ENCODE data around the gene SRC. TPM values are rescaled to one million over a fixed set of nuclear protein-coding genes. Genes with fewer than 3 reads are reported as not detected.
A peak's percentile ranks its signal among the peaks of the same experiment; 100 is the strongest.
"Not testable (repeated sequence)": the region's sequence is repeated elsewhere in the genome, so short reads cannot be mapped to it uniquely, and the experiment has no call there.

Gene SRC
- total RNA-seq, 1 donor from 2014 or later = 48.6 TPM

- Histone ChIP-seq H3K4me1 (peaks cover 38% of the 10 kb centered on the region), H3K9me3 (no peaks in the 10 kb centered on the region), H3K27ac (peak overlapping the region; percentile 78), H3K4me3 (no peak overlapping the region), H3K27me3 (no peaks in the 10 kb centered on the region), H3K36me3 (no peaks in the 10 kb centered on the region)
- TF ChIP-seq POLR2AphosphoS5 (IDR thresholded peaks at IDR 0.05; ENCODE audit: insufficient read depth in 1 of 2, low read depth in 1 of 2) (no peak), POLR2A (IDR thresholded peaks at IDR 0.05) (no peak)
- TF ChIP-seq, protein P1, sequence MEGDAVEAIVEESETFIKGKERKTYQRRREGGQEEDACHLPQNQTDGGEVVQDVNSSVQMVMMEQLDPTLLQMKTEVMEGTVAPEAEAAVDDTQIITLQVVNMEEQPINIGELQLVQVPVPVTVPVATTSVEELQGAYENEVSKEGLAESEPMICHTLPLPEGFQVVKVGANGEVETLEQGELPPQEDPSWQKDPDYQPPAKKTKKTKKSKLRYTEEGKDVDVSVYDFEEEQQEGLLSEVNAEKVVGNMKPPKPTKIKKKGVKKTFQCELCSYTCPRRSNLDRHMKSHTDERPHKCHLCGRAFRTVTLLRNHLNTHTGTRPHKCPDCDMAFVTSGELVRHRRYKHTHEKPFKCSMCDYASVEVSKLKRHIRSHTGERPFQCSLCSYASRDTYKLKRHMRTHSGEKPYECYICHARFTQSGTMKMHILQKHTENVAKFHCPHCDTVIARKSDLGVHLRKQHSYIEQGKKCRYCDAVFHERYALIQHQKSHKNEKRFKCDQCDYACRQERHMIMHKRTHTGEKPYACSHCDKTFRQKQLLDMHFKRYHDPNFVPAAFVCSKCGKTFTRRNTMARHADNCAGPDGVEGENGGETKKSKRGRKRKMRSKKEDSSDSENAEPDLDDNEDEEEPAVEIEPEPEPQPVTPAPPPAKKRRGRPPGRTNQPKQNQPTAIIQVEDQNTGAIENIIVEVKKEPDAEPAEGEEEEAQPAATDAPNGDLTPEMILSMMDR (IDR thresholded peaks at IDR 0.05) = no peak
- no peak for DNase-seq (ENCODE audit: extremely low spot score in 2 of 2)
- intact Hi-C loops (cut with DNase I) = no loop called here
Observed at GRCh38 chr20:37335642-37336368, 10.1 kb upstream of the SRC start.

- intact Hi-C loops (cut with DNase I) = no loop called here
- Histone ChIP-seq H3K36me3 (no peaks in the 10 kb centered on the region), H3K27ac (peak overlapping the region; percentile 78), H3K27me3 (no peaks in the 10 kb centered on the region), H3K9me3 (no peaks in the 10 kb centered on the region), H3K4me3 (peak overlapping the region; percentile 6 to 10), H3K4me1 (peaks cover 35% of the 10 kb centered on the region)
- TF ChIP-seq POLR2AphosphoS5 (IDR thresholded peaks at IDR 0.05; ENCODE audit: insufficient read depth in 1 of 2, low read depth in 1 of 2) = peak in 1 of 2 donors; percentile 12
- TF ChIP-seq, protein P1 (IDR thresholded peaks at IDR 0.05) = no peak
- no peak for TF ChIP-seq POLR2A (IDR thresholded peaks at IDR 0.05)
- DNase-seq (ENCODE audit: extremely low spot score in 2 of 2) = no peak
Observed at GRCh38 chr20:37336369-37337207, 9.4 kb upstream of the SRC start.

GRCh38 chr20:37337208-37337991 is 8.5 kb upstream of the SRC start:
- DNase-seq (ENCODE audit: extremely low spot score in 2 of 2) = no peak
- no peak overlapping the region for H3K4me3 ChIP-seq
- H3K27me3 ChIP-seq = no peaks in the 10 kb centered on the region
- peak overlapping the region; percentile 78 for H3K27ac ChIP-seq
- TF ChIP-seq, protein P1 (IDR thresholded peaks at IDR 0.05) = no peak
- no peak for TF ChIP-seq POLR2A (IDR thresholded peaks at IDR 0.05)
- TF ChIP-seq POLR2AphosphoS5 (IDR thresholded peaks at IDR 0.05; ENCODE audit: insufficient read depth in 1 of 2, low read depth in 1 of 2) = no peak
- no peaks in the 10 kb centered on the region for H3K9me3 ChIP-seq
- no peaks in the 10 kb centered on the region for H3K36me3 ChIP-seq
- peaks cover 27% of the 10 kb centered on the region for H3K4me1 ChIP-seq
- intact Hi-C loops (cut with DNase I) = no loop called here

- H3K4me3 ChIP-seq; intact Hi-C loops (cut with DNase I); H3K36me3 ChIP-seq; H3K27me3 ChIP-seq; DNase-seq (ENCODE audit: extremely low spot score in 2 of 2); H3K27ac ChIP-seq; H3K9me3 ChIP-seq: not testable (repeated sequence)
- H3K4me1 ChIP-seq = peaks cover 21% of the 10 kb centered on the region
Observed at GRCh38 chr20:37338380-37338779, 7.6 kb upstream of the SRC start.

DNA sequence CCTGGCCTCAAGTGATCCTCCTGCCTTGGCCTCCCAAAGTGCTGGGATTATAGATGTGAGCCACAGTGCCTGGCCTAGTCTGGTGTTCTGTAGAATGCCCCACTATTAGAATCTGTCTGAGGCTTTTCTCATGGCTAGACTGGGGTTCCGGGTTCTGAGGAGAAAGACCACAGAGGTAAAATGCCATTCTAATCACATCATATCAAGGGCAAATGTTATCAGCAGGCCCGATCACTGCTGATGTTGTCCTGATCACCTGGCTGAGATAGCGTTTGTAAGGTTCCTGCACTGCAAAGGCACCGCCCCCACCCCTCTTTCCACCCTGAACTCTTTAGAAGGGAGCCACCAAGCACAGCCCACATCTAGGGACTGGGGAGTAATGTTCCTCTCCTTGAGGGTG is 6.7 kb upstream of the SRC start:
- no peak for TF ChIP-seq POLR2AphosphoS5 (IDR thresholded peaks at IDR 0.05; ENCODE audit: insufficient read depth in 1 of 2, low read depth in 1 of 2)
- TF ChIP-seq POLR2A (IDR thresholded peaks at IDR 0.05) = no peak
- TF ChIP-seq, protein P1 (IDR thresholded peaks at IDR 0.05) = no peak
- intact Hi-C loops (cut with DNase I) = no loop called here
- Histone ChIP-seq H3K27ac (no peak overlapping the region), H3K4me1 (peaks cover 27% of the 10 kb centered on the region), H3K27me3 (no peaks in the 10 kb centered on the region), H3K36me3 (no peaks in the 10 kb centered on the region), H3K4me3 (no peak overlapping the region), H3K9me3 (no peaks in the 10 kb centered on the region)
- DNase-seq (ENCODE audit: extremely low spot score in 2 of 2) = no peak

DNA sequence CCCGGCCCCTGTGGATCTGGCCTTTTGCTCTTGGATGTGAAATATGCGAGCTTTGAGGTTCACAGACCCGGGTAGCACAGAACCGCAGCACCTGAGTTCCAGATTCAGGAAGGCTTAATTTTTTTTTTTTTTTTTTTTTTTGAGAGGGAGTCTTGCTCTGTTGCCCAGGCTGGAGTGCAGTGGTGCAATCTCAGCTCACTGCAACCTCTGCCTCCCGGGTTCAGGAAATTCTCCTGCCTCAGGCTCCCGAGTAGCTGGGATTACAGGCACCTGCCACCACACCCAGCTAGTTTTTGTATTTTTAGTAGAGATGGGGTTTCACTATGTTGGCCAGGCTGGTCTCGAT is 6.2 kb upstream of the SRC start:
- H3K9me3 ChIP-seq; H3K36me3 ChIP-seq; H3K4me3 ChIP-seq; intact Hi-C loops (cut with DNase I); H3K27ac ChIP-seq; DNase-seq (ENCODE audit: extremely low spot score in 2 of 2); H3K27me3 ChIP-seq: not testable (repeated sequence)
- peaks cover 32% of the 10 kb centered on the region for H3K4me1 ChIP-seq
